Measurements from ENCODE around the gene SCN1A.
"Not testable (repeated sequence)": the region's sequence is repeated elsewhere in the genome, so short reads cannot be mapped to it uniquely, and the experiment has no call there.

The SCN1A gene

GRCh38 chr2:166135849-166136258 lies 8.0 kb upstream of the SCN1A start:
- no peak for DNase-seq (ENCODE audit: extremely low read depth in 1 of 2, low read depth in 1 of 2)

- no peak for DNase-seq (ENCODE audit: extremely low read depth in 1 of 2, low read depth in 1 of 2)
These were observed 7.5 kb upstream of the SCN1A start for GRCh38 chr2:166135152-166135848.

GRCh38 chr2:166134252-166135151 lies 6.7 kb upstream of the SCN1A start:
- no peak for DNase-seq (ENCODE audit: extremely low read depth in 1 of 2, low read depth in 1 of 2)

GRCh38 chr2:166133653-166134052 lies 5.8 kb upstream of the SCN1A start:
- DNase-seq (ENCODE audit: extremely low read depth in 1 of 2, low read depth in 1 of 2): no peak

- DNase-seq (ENCODE audit: extremely low read depth in 1 of 2, low read depth in 1 of 2): no peak
These were observed 311 bp upstream of the SCN1A start for GRCh38 chr2:166128156-166128505.

- DNase-seq (ENCODE audit: extremely low read depth in 1 of 2, low read depth in 1 of 2): no peak
These were observed 1.7 kb downstream of the SCN1A start for GRCh38 chr2:166126007-166126639.

GRCh38 chr2:166125557-166125956 lies 2.3 kb downstream of the SCN1A start:
- DNase-seq (ENCODE audit: extremely low read depth in 1 of 2, low read depth in 1 of 2): no peak

- DNase-seq (ENCODE audit: extremely low read depth in 1 of 2, low read depth in 1 of 2): no peak
These were observed 9.6 kb downstream of the SCN1A start for GRCh38 chr2:166118180-166118579.

- DNase-seq (ENCODE audit: extremely low read depth in 1 of 2, low read depth in 1 of 2): no peak
These were observed 10.3 kb downstream of the SCN1A start for GRCh38 chr2:166117491-166117890.

GRCh38 chr2:166115589-166115988 lies 12.2 kb downstream of the SCN1A start:
- no peak for DNase-seq (ENCODE audit: extremely low read depth in 1 of 2, low read depth in 1 of 2)

GRCh38 chr2:166112193-166112605 lies 15.6 kb downstream of the SCN1A start:
- DNase-seq (ENCODE audit: extremely low read depth in 1 of 2, low read depth in 1 of 2): no peak

- no peak for DNase-seq (ENCODE audit: extremely low read depth in 1 of 2, low read depth in 1 of 2)
These were observed 21.3 kb downstream of the SCN1A start for GRCh38 chr2:166106431-166107015.

GRCh38 chr2:166104773-166105172 lies 23.0 kb downstream of the SCN1A start:
- DNase-seq (ENCODE audit: extremely low read depth in 1 of 2, low read depth in 1 of 2): no peak

- DNase-seq (ENCODE audit: extremely low read depth in 1 of 2, low read depth in 1 of 2): no peak
These were observed 23.7 kb downstream of the SCN1A start for GRCh38 chr2:166104084-166104483.

GRCh38 chr2:166103277-166103676 lies 24.5 kb downstream of the SCN1A start:
- not testable (repeated sequence) for DNase-seq (ENCODE audit: extremely low read depth in 1 of 2, low read depth in 1 of 2)

- no peak for DNase-seq (ENCODE audit: extremely low read depth in 1 of 2, low read depth in 1 of 2)
These were observed 33.5 kb downstream of the SCN1A start for GRCh38 chr2:166094325-166094724.

GRCh38 chr2:166092889-166093288 lies 34.9 kb downstream of the SCN1A start:
- no peak for DNase-seq (ENCODE audit: extremely low read depth in 1 of 2, low read depth in 1 of 2)

GRCh38 chr2:166091439-166091838 lies 36.4 kb downstream of the SCN1A start:
- no peak for DNase-seq (ENCODE audit: extremely low read depth in 1 of 2, low read depth in 1 of 2)

- no peak for DNase-seq (ENCODE audit: extremely low read depth in 1 of 2, low read depth in 1 of 2)
These were observed 36.9 kb downstream of the SCN1A start for GRCh38 chr2:166090908-166091307.

GRCh38 chr2:166090346-166090745 lies 37.5 kb downstream of the SCN1A start:
- no peak for DNase-seq (ENCODE audit: extremely low read depth in 1 of 2, low read depth in 1 of 2)

GRCh38 chr2:166088634-166089033 lies 39.2 kb downstream of the SCN1A start:
- DNase-seq (ENCODE audit: extremely low read depth in 1 of 2, low read depth in 1 of 2): no peak

Data from stimulated activated CD8-positive, alpha-beta memory T cell treated with anti-CD3 and anti-CD28 coated beads, Interleukin-7, amount 100 ng/mL, for 48 hours (primary cell).